GM13977 (cell line): ENCODE results near the gene CUTA.

Source experiments
- DNase-seq: peaks from one replicate; pipeline ENCODE4 v3.0.0; 2012; ENCODE audit warnings: low spot score
- in situ Hi-C: fragments of 300-500 bp; cut with MboI; formaldehyde crosslinking; loops from one replicate; pipeline ENCODE4 v1.12.0; 2022; ENCODE audit warnings: low sequenced_read_pairs, low pct_unique_long_range_greater_than_20kb, mixed read lengths, inconsistent platforms; ENCODE audit not compliant: unreplicated experiment
- TF ChIP-seq, protein P1 (sequence below): IDR thresholded peaks from 2 replicates; pipeline ENCODE4 v1.5.1; 2012; ENCODE audit warnings: mild to moderate bottlenecking, control low read depth; ENCODE audit not compliant: insufficient read depth; ENCODE audit errors: extremely low read depth, missing control alignments

Gene CUTA

DNA sequence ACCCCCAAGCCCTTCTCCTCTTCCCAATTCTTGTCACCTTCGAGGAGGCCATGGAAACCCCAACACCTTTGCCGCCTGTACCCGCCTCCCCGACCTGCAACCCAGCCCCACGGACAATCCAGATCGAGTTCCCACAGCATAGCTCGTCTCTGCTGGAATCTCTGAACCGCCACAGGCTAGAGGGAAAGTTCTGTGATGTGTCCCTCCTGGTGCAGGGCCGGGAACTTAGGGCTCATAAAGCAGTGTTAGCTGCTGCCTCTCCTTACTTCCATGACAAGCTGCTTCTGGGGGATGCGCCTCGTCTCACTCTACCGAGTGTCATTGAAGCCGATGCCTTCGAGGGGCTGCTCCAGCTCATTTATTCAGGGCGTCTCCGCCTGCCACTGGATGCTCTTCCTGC is 37.1 kb upstream of the CUTA start:
- in situ Hi-C loops = no loop called here
- DNase-seq = peak; percentile 8
- TF ChIP-seq, protein P1, sequence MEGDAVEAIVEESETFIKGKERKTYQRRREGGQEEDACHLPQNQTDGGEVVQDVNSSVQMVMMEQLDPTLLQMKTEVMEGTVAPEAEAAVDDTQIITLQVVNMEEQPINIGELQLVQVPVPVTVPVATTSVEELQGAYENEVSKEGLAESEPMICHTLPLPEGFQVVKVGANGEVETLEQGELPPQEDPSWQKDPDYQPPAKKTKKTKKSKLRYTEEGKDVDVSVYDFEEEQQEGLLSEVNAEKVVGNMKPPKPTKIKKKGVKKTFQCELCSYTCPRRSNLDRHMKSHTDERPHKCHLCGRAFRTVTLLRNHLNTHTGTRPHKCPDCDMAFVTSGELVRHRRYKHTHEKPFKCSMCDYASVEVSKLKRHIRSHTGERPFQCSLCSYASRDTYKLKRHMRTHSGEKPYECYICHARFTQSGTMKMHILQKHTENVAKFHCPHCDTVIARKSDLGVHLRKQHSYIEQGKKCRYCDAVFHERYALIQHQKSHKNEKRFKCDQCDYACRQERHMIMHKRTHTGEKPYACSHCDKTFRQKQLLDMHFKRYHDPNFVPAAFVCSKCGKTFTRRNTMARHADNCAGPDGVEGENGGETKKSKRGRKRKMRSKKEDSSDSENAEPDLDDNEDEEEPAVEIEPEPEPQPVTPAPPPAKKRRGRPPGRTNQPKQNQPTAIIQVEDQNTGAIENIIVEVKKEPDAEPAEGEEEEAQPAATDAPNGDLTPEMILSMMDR = no peak

DNA sequence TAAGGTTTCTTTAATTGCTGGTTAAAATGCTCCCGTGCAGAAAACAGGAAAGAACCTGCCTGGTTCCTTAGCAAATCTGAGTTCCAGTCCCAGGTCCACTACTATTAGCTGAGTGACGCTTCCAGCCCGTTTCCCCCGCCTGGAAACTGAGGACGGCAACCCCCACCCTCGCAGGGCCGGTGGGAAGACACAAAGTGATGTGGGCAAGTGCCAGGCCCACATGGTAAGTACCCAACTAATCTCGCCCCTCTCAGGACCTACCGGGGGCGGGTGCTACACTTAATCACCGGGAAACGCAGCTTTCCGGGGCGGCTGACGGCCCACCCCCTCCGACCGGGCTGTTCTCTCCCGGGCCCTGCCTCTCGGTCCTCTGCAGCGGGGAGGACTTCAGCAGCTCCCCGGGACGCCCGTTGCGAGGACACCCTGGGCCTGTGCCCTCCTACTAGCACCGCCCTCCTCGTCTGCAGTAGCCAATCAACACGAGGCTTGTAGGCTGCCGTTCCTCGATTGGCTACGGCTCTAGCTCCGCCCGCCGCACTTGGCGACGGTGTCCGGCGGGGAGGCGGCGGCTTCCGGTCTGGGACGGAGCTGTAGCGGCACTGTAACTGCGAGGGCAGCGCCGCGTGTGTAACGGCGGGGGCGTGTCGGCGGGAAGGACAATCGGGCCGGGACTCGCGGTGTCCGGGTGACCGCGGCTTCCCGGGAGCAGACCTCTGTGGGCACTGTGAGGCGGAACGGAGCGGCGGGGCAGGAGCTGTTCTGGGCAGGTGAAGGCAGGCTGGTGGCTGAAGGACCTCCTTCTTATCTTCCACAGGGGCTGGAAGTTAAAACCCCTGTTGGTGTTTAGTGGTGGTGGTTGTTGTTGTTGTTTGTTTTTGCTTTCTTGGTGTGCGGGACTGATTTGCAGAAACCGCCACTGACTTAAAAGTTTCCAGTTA is 36.4 kb upstream of the CUTA start, which contains the start of gene ZBTB9:
Gene ZBTB9 (plus strand): TSS at position 568 of the 938 bp plus-strand sequence. CDS start 525 bp downstream, outside the sequence.
- in situ Hi-C loops = no loop called here
- peak; percentile 99 for DNase-seq
- TF ChIP-seq, protein P1 = no peak

DNA sequence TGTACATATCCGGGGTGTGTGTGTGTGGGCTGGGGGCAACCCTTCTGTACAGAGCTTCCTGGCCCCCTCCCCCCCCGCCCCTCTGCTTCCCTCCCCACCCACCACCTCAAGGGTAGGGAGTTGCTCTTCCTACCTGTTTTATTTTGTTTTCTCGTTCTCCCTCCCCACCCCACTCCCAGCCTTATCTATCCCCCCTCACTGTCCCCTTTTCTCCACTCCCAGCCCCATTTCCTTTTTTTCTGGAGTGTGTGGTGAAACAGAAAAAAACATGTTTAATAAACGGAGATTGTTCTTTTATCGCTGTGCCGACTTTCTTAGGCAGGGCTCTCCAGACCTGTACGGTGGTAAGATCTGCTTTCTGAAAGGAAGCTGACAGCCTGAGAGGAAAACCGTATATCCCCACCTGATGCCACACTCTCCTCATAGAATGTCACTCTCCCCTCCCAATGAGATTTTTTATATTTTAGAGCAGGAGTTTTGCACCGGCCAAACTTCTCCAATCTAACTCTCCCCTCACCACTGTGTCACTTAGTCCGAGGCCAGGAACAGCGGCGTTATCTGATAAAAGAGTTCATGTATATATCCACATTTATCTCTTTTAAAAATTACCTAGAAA is 35.6 kb upstream of the CUTA start:
- TF ChIP-seq, protein P1 = no peak
- in situ Hi-C loops = no loop called here
- peak; percentile 51 for DNase-seq

DNA sequence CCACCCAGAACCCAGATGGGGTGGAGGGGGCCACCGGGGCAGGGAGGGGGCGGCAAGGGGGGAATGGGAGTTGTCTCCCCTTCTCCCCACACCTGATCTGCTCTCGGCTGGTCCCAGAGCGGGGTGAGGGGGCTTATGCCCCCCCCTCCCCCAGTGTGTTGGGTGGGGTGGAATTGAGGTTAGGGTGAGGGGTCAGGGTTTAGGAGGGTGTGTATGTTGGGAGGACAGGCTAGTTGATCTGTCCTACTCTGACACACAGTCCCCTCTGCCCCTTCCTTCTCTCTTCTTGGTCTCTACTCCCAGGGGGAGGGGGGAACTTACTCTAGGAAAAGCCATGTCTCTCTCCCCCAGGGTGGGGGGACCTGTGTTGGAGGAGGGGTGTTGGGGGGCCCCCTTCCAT is 34.6 kb upstream of the CUTA start:
- TF ChIP-seq, protein P1 = no peak
- peak; percentile 18 for DNase-seq
- in situ Hi-C loops = no loop called here

DNA sequence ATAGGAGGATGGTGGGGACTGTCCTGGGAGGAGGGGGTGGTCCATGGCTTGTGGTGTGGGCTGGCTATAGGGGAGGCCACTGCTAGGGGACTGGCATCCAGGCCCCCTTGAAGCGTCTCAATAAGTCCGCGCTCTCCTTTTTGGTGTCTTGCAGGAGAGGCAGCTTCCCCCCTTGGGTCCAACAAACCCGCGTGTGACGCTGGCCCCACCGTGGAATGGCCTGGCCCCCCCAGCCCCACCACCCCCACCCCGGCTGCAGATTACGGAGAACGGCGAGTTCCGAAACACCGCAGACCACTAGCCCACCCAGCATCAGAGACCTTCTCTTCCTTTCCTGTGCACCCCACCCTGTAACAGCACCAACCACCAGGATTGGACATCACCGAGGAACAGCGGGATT is 33.7 kb upstream of the CUTA start:
- TF ChIP-seq, protein P1 = no peak
- in situ Hi-C loops = no loop called here
- DNase-seq = no peak

DNA sequence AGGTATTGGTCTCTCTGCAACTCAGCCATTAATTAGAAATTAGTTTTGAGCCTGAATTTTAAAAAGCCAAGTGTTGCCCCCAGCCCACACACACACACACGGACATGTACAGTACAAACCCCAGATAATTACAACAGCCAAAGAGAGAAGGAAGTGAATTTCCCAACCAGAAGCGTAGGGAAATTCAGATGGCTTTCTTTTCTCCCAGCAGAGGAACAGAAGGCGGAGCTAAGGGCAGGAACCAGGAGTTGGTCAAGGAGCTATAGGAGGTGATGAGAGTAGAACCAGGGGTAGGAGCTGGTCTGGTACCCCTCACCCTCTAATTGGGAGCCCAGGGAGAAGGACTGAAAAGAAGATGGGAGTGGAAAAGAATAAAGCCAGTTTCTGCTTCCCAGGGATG is 32.5 kb upstream of the CUTA start:
- in situ Hi-C loops = no loop called here
- DNase-seq = no peak
- TF ChIP-seq, protein P1 = no peak
